ENCODE measurements around the gene CSF1.

Gene CSF1

GRCh38 chr1:109927911-109928321, 17.3 kb downstream of the CSF1 start:
- Histone ChIP-seq H3K27ac (ENCODE audit: poor library complexity, severe bottlenecking) (peak overlapping the region; percentile 60), H3K4me1 (ENCODE audit: insufficient read depth, poor library complexity, severe bottlenecking) (peaks cover 23% of the 10 kb centered on the region), H3K27me3 (ENCODE audit: insufficient read depth, poor library complexity, severe bottlenecking) (no peaks in the 10 kb centered on the region), H3K4me3 (ENCODE audit: severe bottlenecking) (no peak overlapping the region), H3K36me3 (ENCODE audit: low read depth) (peaks cover 2% of the 10 kb centered on the region; the same call in 1 of the 2 replicates), H3K9me3 (ENCODE audit: severe bottlenecking) (no peaks in the 10 kb centered on the region)
- no peak for TF ChIP-seq CTCF (IDR thresholded peaks at IDR 0.05; ENCODE audit: poor library complexity, severe bottlenecking)
- ATAC-seq (ENCODE audit: low read depth) (no peak), DNase-seq (ENCODE audit: low spot score) (no peak)

- H3K27me3 ChIP-seq (ENCODE audit: insufficient read depth, poor library complexity, severe bottlenecking) = no peaks in the 10 kb centered on the region
- H3K36me3 ChIP-seq (ENCODE audit: low read depth) = no peaks in the 10 kb centered on the region; the same call in 1 of the 2 replicates
- no peak for TF ChIP-seq CTCF (IDR thresholded peaks at IDR 0.05; ENCODE audit: poor library complexity, severe bottlenecking)
- no peaks in the 10 kb centered on the region for H3K9me3 ChIP-seq (ENCODE audit: severe bottlenecking)
- DNase-seq (ENCODE audit: low spot score) (no peak), ATAC-seq (ENCODE audit: low read depth) (peak; percentile 30; the same call in 2 of the 3 replicates)
- H3K4me3 ChIP-seq (ENCODE audit: severe bottlenecking) = no peak overlapping the region
- H3K27ac ChIP-seq (ENCODE audit: poor library complexity, severe bottlenecking) = peak overlapping the region; percentile 60
- H3K4me1 ChIP-seq (ENCODE audit: insufficient read depth, poor library complexity, severe bottlenecking) = peaks cover 23% of the 10 kb centered on the region
Observed at GRCh38 chr1:109928591-109929111, 18.0 kb downstream of the CSF1 start.

- no peak overlapping the region for H3K4me3 ChIP-seq (ENCODE audit: severe bottlenecking)
- no peaks in the 10 kb centered on the region; the same call in 1 of the 2 replicates for H3K36me3 ChIP-seq (ENCODE audit: low read depth)
- H3K27me3 ChIP-seq (ENCODE audit: insufficient read depth, poor library complexity, severe bottlenecking) = no peaks in the 10 kb centered on the region
- TF ChIP-seq CTCF (IDR thresholded peaks at IDR 0.05; ENCODE audit: poor library complexity, severe bottlenecking) = no peak
- H3K4me1 ChIP-seq (ENCODE audit: insufficient read depth, poor library complexity, severe bottlenecking) = peaks cover 23% of the 10 kb centered on the region
- no peaks in the 10 kb centered on the region for H3K9me3 ChIP-seq (ENCODE audit: severe bottlenecking)
- ATAC-seq (ENCODE audit: low read depth) (peak; percentile 69), DNase-seq (ENCODE audit: low spot score) (no peak)
- peak overlapping the region; percentile 60 for H3K27ac ChIP-seq (ENCODE audit: poor library complexity, severe bottlenecking)
Observed at GRCh38 chr1:109929170-109929569, 18.5 kb downstream of the CSF1 start.

- Histone ChIP-seq H3K9me3 (ENCODE audit: severe bottlenecking) (no peaks in the 10 kb centered on the region), H3K27me3 (ENCODE audit: insufficient read depth, poor library complexity, severe bottlenecking) (no peaks in the 10 kb centered on the region), H3K36me3 (ENCODE audit: low read depth) (no peaks in the 10 kb centered on the region; the same call in 1 of the 2 replicates), H3K27ac (ENCODE audit: poor library complexity, severe bottlenecking) (peak overlapping the region; percentile 60), H3K4me3 (ENCODE audit: severe bottlenecking) (no peak overlapping the region), H3K4me1 (ENCODE audit: insufficient read depth, poor library complexity, severe bottlenecking) (peaks cover 23% of the 10 kb centered on the region)
- ATAC-seq (ENCODE audit: low read depth) (no peak), DNase-seq (ENCODE audit: low spot score) (no peak)
- no peak for TF ChIP-seq CTCF (IDR thresholded peaks at IDR 0.05; ENCODE audit: poor library complexity, severe bottlenecking)
Observed at GRCh38 chr1:109929588-109930251, 19.1 kb downstream of the CSF1 start.

All from RWPE2 (cell line).